RCC 7860 (cell line): Measurements from ENCODE around the gene NDST1.

Source experiments
- DNase-seq: peaks from one replicate; pipeline ENCODE4 v3.0.0-alpha.2; 2015; ENCODE audit warnings: low spot score
- FAIRE-seq: peaks from 2 replicates; lab custom pipeline; 2012; peaks lifted over from hg19 to GRCh38; lab: Jason Lieb, UNC

Gene NDST1

DNA sequence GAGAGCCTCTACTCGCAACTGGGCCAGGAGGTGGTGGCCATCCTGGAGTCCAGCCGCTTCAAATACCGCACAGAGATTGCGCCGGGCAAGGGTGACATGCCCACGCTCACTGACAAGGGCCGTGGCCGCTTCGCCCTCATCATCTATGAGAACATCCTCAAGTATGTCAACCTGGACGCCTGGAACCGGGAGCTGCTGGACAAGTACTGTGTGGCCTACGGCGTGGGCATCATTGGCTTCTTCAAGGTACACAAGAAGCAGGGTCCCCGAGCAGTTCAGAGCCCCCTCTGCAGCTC lies 13.5 kb downstream of the NDST1 start:
- no peak for FAIRE-seq
- no peak for DNase-seq

- DNase-seq (no peak), FAIRE-seq (no peak)
Observed at GRCh38 chr5:150521939-150522503, 14.1 kb downstream of the NDST1 start.

GRCh38 chr5:150522504-150523414 lies 14.8 kb downstream of the NDST1 start:
- DNase-seq = no peak
- FAIRE-seq = no peak

DNA sequence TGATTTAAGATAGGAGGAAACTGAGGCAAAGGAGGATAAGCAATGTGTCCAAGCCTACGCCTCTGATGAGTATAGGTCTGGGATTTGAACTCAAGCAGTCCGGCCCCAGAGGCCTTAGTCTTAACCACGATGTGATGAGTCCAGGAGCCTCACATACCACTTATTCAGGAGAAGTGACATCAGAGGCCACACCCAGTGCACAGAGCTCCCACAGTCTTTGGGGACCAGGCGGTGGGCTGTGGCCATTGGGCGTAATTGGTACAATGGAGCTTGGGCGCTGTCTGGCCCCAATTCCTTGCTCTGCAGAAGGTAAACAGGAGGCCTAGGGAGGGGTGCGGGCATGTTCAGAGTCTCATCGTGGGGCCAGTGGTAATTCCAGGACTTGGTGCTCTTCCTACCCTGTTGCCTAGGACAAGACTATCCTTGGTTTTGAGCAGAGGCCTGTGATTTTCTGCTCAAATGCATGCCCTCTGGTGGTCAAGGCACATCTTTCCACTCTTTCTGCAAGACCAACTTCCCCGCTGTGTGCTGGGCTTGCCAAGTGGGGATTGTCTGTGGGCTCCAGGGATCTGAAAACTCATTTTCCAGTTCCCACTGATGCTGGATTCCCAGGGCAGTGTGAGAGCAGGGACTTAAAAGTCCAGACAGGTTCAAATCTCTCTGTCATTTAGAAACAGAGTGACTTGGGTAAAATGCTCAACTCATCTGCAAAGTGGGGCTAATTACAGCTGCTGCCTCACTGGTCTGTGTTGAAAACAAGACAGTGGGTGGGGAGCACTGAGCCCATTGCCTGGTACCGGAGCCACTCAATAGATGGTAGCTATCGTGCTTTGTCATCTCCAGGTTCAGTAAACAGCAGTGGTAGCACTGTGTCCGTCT lies 15.8 kb downstream of the NDST1 start:
- peak; percentile 44 for DNase-seq
- FAIRE-seq = no peak

GRCh38 chr5:150525163-150525562 lies 17.2 kb downstream of the NDST1 start:
- FAIRE-seq (no peak), DNase-seq (no peak)

GRCh38 chr5:150525781-150526180 lies 17.9 kb downstream of the NDST1 start:
- FAIRE-seq (no peak), DNase-seq (no peak)

- DNase-seq (no peak), FAIRE-seq (no peak)
Observed at GRCh38 chr5:150527038-150527437, 19.1 kb downstream of the NDST1 start.

DNA sequence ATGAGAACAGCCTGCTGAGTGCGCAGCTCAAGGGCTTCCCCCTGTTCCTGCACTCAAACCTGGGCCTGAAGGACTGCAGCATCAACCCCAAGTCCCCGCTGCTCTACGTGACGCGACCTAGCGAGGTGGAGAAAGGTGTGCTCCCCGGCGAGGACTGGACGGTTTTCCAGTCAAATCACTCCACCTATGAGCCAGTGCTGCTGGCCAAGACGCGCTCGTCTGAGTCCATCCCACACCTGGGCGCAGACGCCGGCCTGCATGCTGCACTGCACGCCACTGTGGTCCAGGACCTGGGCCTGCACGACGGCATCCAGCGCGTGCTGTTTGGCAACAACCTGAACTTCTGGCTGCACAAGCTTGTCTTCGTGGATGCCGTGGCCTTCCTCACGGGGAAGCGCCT lies 19.9 kb downstream of the NDST1 start:
- DNase-seq (no peak), FAIRE-seq (no peak)

- DNase-seq (no peak), FAIRE-seq (no peak)
Observed at GRCh38 chr5:150528924-150529546, 21.1 kb downstream of the NDST1 start.

- no peak for FAIRE-seq
Observed at GRCh38 chr5:150529555-150529954, 21.6 kb downstream of the NDST1 start.

DNA sequence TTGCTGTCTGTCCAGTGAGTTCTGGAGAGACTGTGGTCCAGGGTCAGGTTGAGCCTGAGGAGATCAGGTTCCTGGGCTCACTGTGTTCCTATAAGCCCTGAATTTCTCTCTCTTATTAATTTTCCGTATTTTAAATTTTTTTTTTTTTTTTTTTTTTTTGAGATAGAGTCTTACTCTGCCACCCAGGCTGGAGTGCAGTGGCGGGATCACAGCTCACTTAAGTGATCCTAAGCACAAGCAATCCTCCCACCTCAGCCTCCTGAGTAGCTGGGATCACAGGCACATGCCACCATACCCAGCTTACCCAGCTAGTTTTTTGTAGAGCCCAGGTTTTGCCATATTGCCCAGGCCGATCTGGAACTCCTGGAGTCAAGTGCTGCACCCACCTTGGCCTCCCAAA lies 22.5 kb downstream of the NDST1 start:
- FAIRE-seq (no peak), DNase-seq (no peak)

More at GRCh38 chr5:150529555-150529954, 21.6 kb downstream of the NDST1 start:
- DNase-seq = no peak

DNA sequence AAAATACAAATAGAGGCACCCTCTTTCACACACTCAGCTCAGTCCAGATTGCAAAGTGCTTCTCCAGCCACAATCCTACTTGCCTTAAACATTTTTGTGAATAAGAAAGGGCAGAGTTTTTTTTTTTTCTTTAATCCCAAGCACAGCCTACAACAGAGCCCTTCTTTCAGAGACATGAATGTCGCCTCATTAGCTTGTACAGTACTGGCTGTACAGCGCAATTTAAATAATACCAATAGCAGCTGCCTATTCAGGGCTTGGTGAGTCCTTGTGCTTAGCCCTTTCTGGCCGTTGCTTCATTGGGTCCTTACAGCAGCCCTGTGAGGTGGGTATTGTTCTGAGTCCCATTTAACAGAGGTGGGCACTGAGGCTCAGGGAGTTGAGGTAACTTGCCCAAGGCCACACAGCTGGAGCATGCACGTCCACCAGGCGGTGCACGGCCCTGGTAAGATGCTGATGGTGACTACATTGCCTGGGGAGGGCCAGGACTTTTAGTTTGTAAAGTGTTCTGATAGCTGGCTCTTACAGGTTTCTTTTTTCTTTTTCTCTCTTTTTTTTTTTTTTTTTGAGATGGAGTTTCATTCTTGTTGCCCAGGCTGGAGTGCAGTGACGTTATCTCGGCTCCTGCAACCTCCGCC lies 23.1 kb downstream of the NDST1 start:
- no peak for FAIRE-seq
- no peak for DNase-seq

DNA sequence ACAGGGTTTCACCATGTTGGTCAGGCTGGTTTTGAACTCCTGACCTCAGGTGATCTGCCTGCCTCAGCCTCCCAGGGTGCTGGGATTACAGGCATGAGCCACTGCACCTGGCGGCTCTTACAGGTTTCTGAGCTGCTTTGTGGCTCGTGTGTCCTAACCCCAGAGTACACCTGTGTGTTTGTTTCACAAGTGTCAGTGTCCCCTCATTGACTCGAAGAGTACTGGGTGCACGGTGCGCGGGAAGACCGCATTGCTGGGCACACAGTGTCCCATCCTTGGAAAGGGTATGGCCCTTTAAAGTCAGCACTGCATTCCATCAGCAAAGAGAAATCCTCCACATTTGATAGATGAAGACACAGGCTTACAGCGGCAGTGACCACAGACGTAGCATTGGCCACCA lies 23.8 kb downstream of the NDST1 start:
- no peak for FAIRE-seq
- DNase-seq = no peak

DNA sequence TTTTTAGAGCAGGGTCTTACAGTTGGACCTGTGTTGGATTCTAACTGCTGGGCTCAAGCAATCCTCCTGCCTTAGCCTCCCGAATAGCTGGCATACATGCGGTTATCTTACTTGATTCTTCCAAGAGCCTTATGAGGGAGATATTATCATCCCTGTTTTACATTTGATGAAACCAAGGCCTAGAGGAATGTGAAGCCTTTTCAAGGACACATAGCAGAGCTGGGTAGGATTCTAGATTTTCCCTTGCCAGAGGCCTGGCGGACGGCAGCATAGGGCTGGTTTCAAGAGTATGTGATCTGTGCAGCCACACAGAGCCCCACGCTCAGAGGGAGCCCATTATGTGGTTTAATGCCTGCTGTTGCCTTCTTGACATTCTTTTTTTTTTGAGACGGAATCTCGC lies 24.2 kb downstream of the NDST1 start:
- no peak for FAIRE-seq
- DNase-seq = no peak

DNA sequence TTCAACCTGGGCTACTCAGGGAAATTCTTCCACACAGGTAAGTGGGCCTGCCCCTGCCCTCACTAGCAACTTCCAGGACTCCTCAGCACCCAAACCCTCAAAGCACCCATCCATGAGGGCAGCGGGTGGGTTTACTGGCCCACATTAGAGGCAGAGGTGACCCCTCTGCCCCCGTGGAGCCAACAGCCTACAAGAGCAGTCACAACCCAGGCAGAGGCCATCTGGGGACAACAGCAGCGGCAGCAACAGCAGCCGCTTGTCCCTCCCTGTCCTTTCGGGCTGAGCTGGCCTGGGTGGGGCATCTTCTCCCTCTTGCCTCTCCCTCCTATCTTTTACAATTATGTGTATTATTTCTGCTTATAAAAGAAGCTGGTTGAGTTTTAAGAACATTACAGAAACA lies 25.1 kb downstream of the NDST1 start:
- FAIRE-seq = no peak
- DNase-seq = no peak

- FAIRE-seq (no peak), DNase-seq (no peak)
Observed at GRCh38 chr5:150534811-150535210, 26.9 kb downstream of the NDST1 start.

DNA sequence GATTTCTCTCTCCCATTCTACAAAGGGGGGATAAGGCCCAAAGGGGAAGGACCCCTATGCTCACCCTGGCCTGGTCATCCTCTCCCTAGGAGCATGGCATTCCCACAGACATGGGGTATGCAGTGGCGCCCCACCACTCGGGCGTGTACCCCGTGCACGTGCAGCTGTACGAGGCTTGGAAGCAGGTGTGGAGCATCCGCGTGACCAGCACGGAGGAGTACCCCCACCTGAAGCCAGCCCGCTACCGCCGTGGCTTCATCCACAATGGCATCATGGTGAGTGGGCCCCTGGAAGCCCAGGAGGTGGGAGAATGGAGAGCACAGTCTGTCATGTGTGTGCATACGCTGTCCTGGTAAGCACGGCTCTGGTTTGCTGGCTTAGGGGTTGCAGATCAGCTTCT lies 27.7 kb downstream of the NDST1 start:
- FAIRE-seq = no peak
- no peak for DNase-seq

DNA sequence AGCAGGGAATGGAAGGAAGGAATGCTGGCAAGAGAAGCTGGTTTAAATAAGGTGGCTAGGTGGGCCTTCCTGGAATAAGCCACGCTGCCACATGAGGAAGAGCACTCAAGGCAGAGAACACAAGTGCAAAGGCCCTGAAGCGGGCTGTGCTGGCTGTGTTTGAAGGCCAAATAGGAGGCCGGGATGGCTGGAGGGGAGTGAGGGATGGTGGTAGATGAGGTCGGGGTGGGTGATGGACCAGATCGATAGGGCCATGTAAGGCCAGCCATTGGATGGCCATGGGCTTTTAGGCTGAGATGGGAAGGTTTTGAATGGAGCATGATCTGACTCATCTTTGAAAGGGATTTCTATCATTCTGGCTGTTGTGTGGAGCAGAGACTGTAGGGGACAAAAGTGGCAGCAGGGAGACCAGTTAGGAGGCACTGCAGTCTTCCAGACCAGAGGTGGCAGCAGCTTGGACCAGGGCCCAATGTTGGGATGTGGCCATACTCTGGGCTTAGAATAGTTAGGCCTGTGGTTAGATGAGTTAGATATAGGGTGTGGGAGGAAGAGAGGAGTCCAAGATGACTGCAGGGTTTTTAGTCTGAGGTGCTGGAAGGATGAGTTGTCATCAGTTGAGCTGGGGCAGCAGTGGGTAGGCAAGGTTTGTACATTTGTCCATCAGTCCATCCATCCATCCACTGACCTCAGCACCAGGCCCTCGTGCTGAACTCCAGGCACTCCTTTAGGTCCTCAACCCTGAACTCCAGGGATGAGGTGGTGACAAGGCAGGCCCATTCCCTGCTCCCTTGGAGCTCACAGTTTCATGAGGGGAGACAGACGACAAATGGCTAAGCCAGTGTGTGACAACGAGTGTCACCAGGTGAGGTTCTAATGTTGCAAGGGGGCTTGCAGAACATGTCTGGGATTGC lies 30.3 kb downstream of the NDST1 start:
- DNase-seq (peak; percentile 77), FAIRE-seq (peak; percentile 71)

- no peak for DNase-seq
- no peak for FAIRE-seq
Observed at GRCh38 chr5:150539206-150539605, 31.3 kb downstream of the NDST1 start.

GRCh38 chr5:150540042-150540441 lies 32.1 kb downstream of the NDST1 start:
- DNase-seq (no peak), FAIRE-seq (no peak)
